RPMI7951 (cell line): ENCODE results near the gene PATE3. TPM values are rescaled to one million over a fixed set of nuclear protein-coding genes. Genes with fewer than 3 reads are reported as not detected.

ENCODE experiments used
- total RNA-seq: library from RNA; depleted of rRNA; stranded (reverse); fragments of >200 nt; shearing (Covaris generic); gene quantifications from 2 replicates; pipeline ENCODE4 v1.2.3, GENCODE V29; 2014; rRNA removed

Gene PATE3
- total RNA-seq, 1 experiment from 2014 or later, result not detected

Other genes with a start within 250 kb of the PATE3 start
- 112 and 113 TPM in 2 replicates for gene EI24, start 218.7 kb upstream of the PATE3 start, total RNA-seq
- 192 and 276 TPM in 2 replicates for gene STT3A, start 195.3 kb upstream of the PATE3 start, total RNA-seq
- 70.8 and 82.9 TPM in 2 replicates for gene CHEK1, start 163.0 kb upstream of the PATE3 start, total RNA-seq
- gene ACRV1, start 107.3 kb upstream of the PATE3 start, total RNA-seq, result 0.59 TPM in 1 of 2 replicates, not detected in the other
- not detected in 2 replicates for gene PATE1, start 41.8 kb upstream of the PATE3 start, total RNA-seq
- 0.24 TPM in 1 of 2 replicates, not detected in the other for gene PATE2, start 9.3 kb upstream of the PATE3 start, total RNA-seq
- gene PATE4, start 45.2 kb downstream of the PATE3 start, total RNA-seq, result not detected in 2 replicates
- 30.2 and 36.4 TPM in 2 replicates for gene HYLS1, start 99.5 kb downstream of the PATE3 start, total RNA-seq
- 11.5 and 12.1 TPM in 2 replicates for gene PUS3, start 115.1 kb downstream of the PATE3 start, total RNA-seq
- gene DDX25, start 116.4 kb downstream of the PATE3 start, total RNA-seq, result 0.10 and 0.36 TPM in 2 replicates
- 0.10 TPM in 1 of 2 replicates, not detected in the other for gene VSIG10L2, start 157.9 kb downstream of the PATE3 start, total RNA-seq